ENCODE data around the gene LCMT2. TPM values are rescaled to one million over a fixed set of nuclear protein-coding genes. Genes with fewer than 3 reads are reported as not detected.

The LCMT2 gene
- polyA plus RNA-seq, 1 experiment = 8.7 TPM

DNA sequence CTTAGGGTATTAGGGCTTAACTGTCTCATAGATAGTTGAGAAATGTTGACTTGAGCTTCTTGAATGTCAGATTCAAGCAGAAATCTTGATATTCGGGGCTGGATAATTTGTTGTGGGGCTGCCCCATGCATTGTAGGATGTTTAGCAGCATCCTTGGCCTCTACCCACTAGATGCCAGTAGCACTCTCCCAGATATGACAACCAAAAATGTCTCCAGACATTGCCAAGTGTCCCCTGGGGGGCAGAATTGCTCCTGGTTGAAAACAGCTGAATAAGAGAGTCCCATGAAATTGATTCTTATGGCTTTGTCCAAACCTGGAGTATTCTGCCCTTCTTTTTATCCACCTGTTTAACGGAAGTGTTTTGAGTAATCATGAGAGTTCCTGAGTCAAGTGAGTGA is 15.9 kb upstream of the LCMT2 start:
- no peak for DNase-seq (ENCODE audit: low read depth)
- TF ChIP-seq CTCF (IDR thresholded peaks at IDR 0.05; ENCODE audit: insufficient read depth, low read depth, low read length) = peak; percentile 6; the same call in 1 of the 2 replicates
- Histone ChIP-seq H3K36me3 (ENCODE audit: control insufficient read depth, insufficient read depth, low read length) (no peaks in the 10 kb centered on the region; the same call in 1 of the 2 replicates), H3K27me3 (ENCODE audit: control insufficient read depth, insufficient read depth, low read length) (no peaks in the 10 kb centered on the region), H3K4me3 (ENCODE audit: low read depth, low read length) (no peak overlapping the region)
- ChIA-PET CTCF (no interaction called here), POLR2A (no interaction called here)

DNA sequence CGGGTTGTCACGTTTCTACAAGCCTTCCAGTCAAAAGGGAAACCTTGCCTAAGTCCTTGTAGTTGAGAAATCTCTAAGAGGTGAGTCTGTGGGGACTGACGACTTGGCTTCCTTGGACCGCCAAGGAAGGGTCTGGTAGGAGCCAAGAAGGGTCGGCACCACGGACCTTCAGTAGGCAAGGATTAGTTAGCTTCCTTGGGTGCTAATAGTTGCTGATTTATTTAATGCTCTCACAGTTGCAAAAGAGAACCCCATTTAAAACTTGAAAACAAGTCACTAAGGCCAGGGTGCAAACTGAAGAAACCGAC is 361 bp upstream of the LCMT2 start:
- Histone ChIP-seq H3K36me3 (ENCODE audit: control insufficient read depth, insufficient read depth, low read length) (no peaks in the 10 kb centered on the region), H3K4me3 (ENCODE audit: low read depth, low read length) (peak overlapping the region; percentile 71), H3K27me3 (ENCODE audit: control insufficient read depth, insufficient read depth, low read length) (no peaks in the 10 kb centered on the region)
- CTCF ChIA-PET = no interaction called here
- POLR2A ChIA-PET = no interaction called here
- no peak for DNase-seq (ENCODE audit: low read depth)
- TF ChIP-seq CTCF (IDR thresholded peaks at IDR 0.05; ENCODE audit: insufficient read depth, low read depth, low read length) = no peak

- ChIA-PET CTCF (interaction anchor here (1.1 kb wide), 1 partner anchor 46 kb away, joined by 4 read pairs; no protein-coding TSS in a partner anchor), POLR2A (no interaction called here)
- DNase-seq (ENCODE audit: low read depth) = no peak
- TF ChIP-seq CTCF (IDR thresholded peaks at IDR 0.05; ENCODE audit: insufficient read depth, low read depth, low read length) = no peak
- H3K4me3 ChIP-seq (ENCODE audit: low read depth, low read length) = peak overlapping the region; percentile 71
- H3K36me3 ChIP-seq (ENCODE audit: control insufficient read depth, insufficient read depth, low read length) = no peaks in the 10 kb centered on the region
- H3K27me3 ChIP-seq (ENCODE audit: control insufficient read depth, insufficient read depth, low read length) = no peaks in the 10 kb centered on the region
These were observed 985 bp downstream of the LCMT2 start for GRCh38 chr15:43329217-43329959.

GRCh38 chr15:43325039-43325684 is 5.2 kb downstream of the LCMT2 start:
- Histone ChIP-seq H3K36me3 (ENCODE audit: control insufficient read depth, insufficient read depth, low read length) (no peaks in the 10 kb centered on the region), H3K4me3 (ENCODE audit: low read depth, low read length) (no peak overlapping the region), H3K27me3 (ENCODE audit: control insufficient read depth, insufficient read depth, low read length) (peaks cover 3% of the 10 kb centered on the region; the same call in 1 of the 2 replicates)
- TF ChIP-seq CTCF (IDR thresholded peaks at IDR 0.05; ENCODE audit: insufficient read depth, low read depth, low read length) = no peak
- DNase-seq (ENCODE audit: low read depth) = no peak
- ChIA-PET POLR2A (no interaction called here), CTCF (no interaction called here)

DNA sequence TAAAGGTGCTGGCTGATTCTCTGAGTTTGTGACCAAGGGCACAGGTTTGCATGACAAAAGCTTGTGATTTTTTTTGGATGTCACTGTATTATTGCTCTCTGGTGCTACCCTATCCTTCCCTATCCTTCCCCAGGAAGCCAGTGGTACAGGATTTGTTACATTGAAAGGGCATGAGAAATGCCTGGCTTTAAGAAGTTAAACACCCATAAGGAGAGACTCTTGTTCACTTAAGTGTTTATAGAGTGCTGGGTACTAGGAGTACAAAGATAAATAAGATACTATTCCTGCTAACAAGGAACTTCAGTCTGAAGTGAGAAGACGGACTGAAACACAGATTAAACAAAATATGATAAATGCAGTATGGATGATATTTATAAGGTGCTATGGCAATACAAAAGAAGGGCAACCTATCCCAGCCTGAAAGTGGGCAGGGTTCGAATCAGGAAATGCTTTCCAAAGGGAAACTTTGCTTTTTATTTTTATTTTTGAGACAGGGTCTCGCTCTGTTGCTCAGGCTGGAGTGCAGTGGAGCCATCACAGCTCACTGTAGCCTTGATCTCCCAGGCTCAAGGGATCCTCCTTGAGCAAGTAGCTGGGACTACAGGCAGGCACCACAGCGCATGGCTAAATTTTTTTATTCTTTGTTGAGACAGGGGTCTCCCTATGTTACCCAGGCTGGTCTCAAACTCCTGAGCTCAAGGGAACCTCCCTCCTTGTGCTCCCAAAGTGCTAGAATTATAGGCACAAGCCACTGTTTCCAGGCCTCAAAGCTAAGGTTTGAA is 11.2 kb downstream of the LCMT2 start:
- no peak for TF ChIP-seq CTCF (IDR thresholded peaks at IDR 0.05; ENCODE audit: insufficient read depth, low read depth, low read length)
- ChIA-PET POLR2A (no interaction called here), CTCF (interaction anchor here (0.9 kb wide), 1 partner anchor 33 kb away, joined by 3 read pairs; no protein-coding TSS in a partner anchor)
- Histone ChIP-seq H3K27me3 (ENCODE audit: control insufficient read depth, insufficient read depth, low read length) (peaks cover 3% of the 10 kb centered on the region; the same call in 1 of the 2 replicates), H3K36me3 (ENCODE audit: control insufficient read depth, insufficient read depth, low read length) (no peaks in the 10 kb centered on the region), H3K4me3 (ENCODE audit: low read depth, low read length) (no peak overlapping the region)
- no peak for DNase-seq (ENCODE audit: low read depth)

Measured in BJ (cell line).